ENCODE measurements around the gene AGBL1. TPM values are rescaled to one million over a fixed set of nuclear protein-coding genes. Genes with fewer than 3 reads are reported as not detected.

The AGBL1 gene
- total and polyA plus RNA-seq, 7 donors = 0.96 to 34.8 (median 6.6) TPM

- H3K4me3 ChIP-seq = no peak overlapping the region
- H3K9me3 ChIP-seq = no peaks in the 10 kb centered on the region
- no peak for ATAC-seq
- intact Hi-C loops (cut with DNase I) = no loop called here
- TF ChIP-seq CTCF (IDR thresholded peaks at IDR 0.05) = no peak
- no peaks in the 10 kb centered on the region for H3K4me1 ChIP-seq
- H3K36me3 ChIP-seq (ENCODE audit: insufficient read depth in 1 of 2, low read depth in 1 of 2) = no peaks in the 10 kb centered on the region
- no peaks in the 10 kb centered on the region for H3K27me3 ChIP-seq (ENCODE audit: insufficient read depth in 3 of 3, low read length in 2 of 3)
- no peak overlapping the region for H3K27ac ChIP-seq
- 72 to 88% (median 87%) methylated on average over 2 of the region's 2 CpGs for WGBS, 3 donors
- no peak for DNase-seq
Measured at GRCh38 chr15:86229306-86229705, 149.6 kb downstream of the AGBL1 start.

GRCh38 chr15:86229936-86230335 lies 150.3 kb downstream of the AGBL1 start:
- Histone ChIP-seq H3K9me3 (no peaks in the 10 kb centered on the region), H3K4me3 (no peak overlapping the region), H3K27me3 (ENCODE audit: insufficient read depth in 3 of 3, low read length in 2 of 3) (no peaks in the 10 kb centered on the region), H3K27ac (no peak overlapping the region), H3K36me3 (ENCODE audit: insufficient read depth in 1 of 2, low read depth in 1 of 2) (no peaks in the 10 kb centered on the region), H3K4me1 (no peaks in the 10 kb centered on the region)
- intact Hi-C loops (cut with DNase I) = loop anchor here in 1 of 2 donors (10.0 kb wide), 1 partner anchor 65 kb away; no protein-coding TSS in a partner anchor
- no peak for TF ChIP-seq CTCF (IDR thresholded peaks at IDR 0.05)
- WGBS, 3 donors = 36 to 50% (median 40%) methylated on average over 6 of the region's 6 CpGs
- ATAC-seq (no peak), DNase-seq (no peak)

GRCh38 chr15:86231864-86232721 lies 152.4 kb downstream of the AGBL1 start:
- ATAC-seq (peak in 3 of 4 donors; percentile 55 to 72 (median 61)), DNase-seq (peak in 1 of 2 donors; percentile 15)
- TF ChIP-seq CTCF (IDR thresholded peaks at IDR 0.05) = peak; percentile 42
- WGBS, 3 donors = 32 to 45% (median 32%) methylated on average over 19 of the region's 19 CpGs
- no peak overlapping the region for H3K4me3 ChIP-seq
- no peaks in the 10 kb centered on the region for H3K4me1 ChIP-seq
- intact Hi-C loops (cut with DNase I) = loop anchor here in 1 of 2 donors (10.0 kb wide), 1 partner anchor 63 kb away; no protein-coding TSS in a partner anchor
- no peaks in the 10 kb centered on the region for H3K27me3 ChIP-seq (ENCODE audit: insufficient read depth in 3 of 3, low read length in 2 of 3)
- H3K36me3 ChIP-seq (ENCODE audit: insufficient read depth in 1 of 2, low read depth in 1 of 2) = no peaks in the 10 kb centered on the region
- no peaks in the 10 kb centered on the region for H3K9me3 ChIP-seq
- no peak overlapping the region for H3K27ac ChIP-seq

GRCh38 chr15:86235667-86236066 lies 156.0 kb downstream of the AGBL1 start:
- no peak for TF ChIP-seq CTCF (IDR thresholded peaks at IDR 0.05)
- no peak overlapping the region for H3K4me3 ChIP-seq
- no peaks in the 10 kb centered on the region for H3K36me3 ChIP-seq (ENCODE audit: insufficient read depth in 1 of 2, low read depth in 1 of 2)
- no peaks in the 10 kb centered on the region for H3K9me3 ChIP-seq
- intact Hi-C loops (cut with DNase I) = loop anchor here in 1 of 2 donors (10.0 kb wide), 1 partner anchor 59 kb away; no protein-coding TSS in a partner anchor
- DNase-seq (no peak), ATAC-seq (no peak)
- no peaks in the 10 kb centered on the region for H3K4me1 ChIP-seq
- 87 to 90% (median 90%) methylated on average over 3 of the region's 3 CpGs for WGBS, 3 donors
- no peak overlapping the region for H3K27ac ChIP-seq
- no peaks in the 10 kb centered on the region for H3K27me3 ChIP-seq (ENCODE audit: insufficient read depth in 3 of 3, low read length in 2 of 3)

All from psoas muscle (tissue), 8 donors.